Activated T-cell treated with anti-CD3 and anti-CD28 coated beads, Interleukin-2, amount 50 U/mL, for 24 hours (primary cell): ENCODE measurements around the gene TNFRSF4.
A peak's percentile ranks its signal among the peaks of the same experiment; 100 is the strongest.
"Not testable (repeated sequence)": the region's sequence is repeated elsewhere in the genome, so short reads cannot be mapped to it uniquely, and the experiment has no call there.

ENCODE experiments used
- DNase-seq: peaks from one replicate; pipeline ENCODE4 v3.0.0-alpha.2; 2020
- H3K27ac Mint-ChIP-seq: 2 replicates; pipeline ENCODE4 v1.8.0; 2020; ENCODE audit warnings: mild to moderate bottlenecking, mixed read lengths
- H3K27me3 Mint-ChIP-seq: 2 replicates; pipeline ENCODE4 v1.8.0; 2020; ENCODE audit warnings: mixed read lengths
- H3K36me3 Mint-ChIP-seq: 2 replicates; pipeline ENCODE4 v1.8.0; 2020; ENCODE audit warnings: low read depth, mixed read lengths
- H3K4me1 Mint-ChIP-seq: 2 replicates; pipeline ENCODE4 v1.8.0; 2020; ENCODE audit warnings: low read depth, mixed read lengths
- H3K4me3 Mint-ChIP-seq: 2 replicates; pipeline ENCODE4 v1.8.0; 2020; ENCODE audit warnings: mild to moderate bottlenecking, moderate library complexity, mixed read lengths
- H3K9me3 Mint-ChIP-seq: 2 replicates; pipeline ENCODE4 v1.8.0; 2020; ENCODE audit warnings: mixed read lengths

The TNFRSF4 gene

GRCh38 chr1:1250786-1251284 lies 36.9 kb upstream of the TNFRSF4 start:
- peaks cover 2% of the 10 kb centered on the region for H3K27me3 Mint-ChIP-seq
- no peaks in the 10 kb centered on the region for H3K9me3 Mint-ChIP-seq
- peaks cover 43% of the 10 kb centered on the region for H3K36me3 Mint-ChIP-seq
- H3K27ac Mint-ChIP-seq = peak overlapping the region; percentile 94
- H3K4me1 Mint-ChIP-seq = peaks cover 17% of the 10 kb centered on the region
- peak; percentile 82 for DNase-seq
- peak overlapping the region; percentile 32 for H3K4me3 Mint-ChIP-seq

- DNase-seq, H3K4me3 Mint-ChIP-seq, H3K27ac Mint-ChIP-seq, H3K27me3 Mint-ChIP-seq, H3K9me3 Mint-ChIP-seq: not testable (repeated sequence)
- Mint-ChIP-seq H3K4me1 (peaks cover 17% of the 10 kb centered on the region), H3K36me3 (peaks cover 23% of the 10 kb centered on the region)
Observed at GRCh38 chr1:1248009-1248913, 34.3 kb upstream of the TNFRSF4 start.

- peaks cover 3% of the 10 kb centered on the region for H3K27me3 Mint-ChIP-seq
Observed at GRCh38 chr1:1247341-1247913, 33.5 kb upstream of the TNFRSF4 start.

GRCh38 chr1:1246577-1247340 lies 32.8 kb upstream of the TNFRSF4 start, which contains the start of gene C1QTNF12:
Gene C1QTNF12, minus strand, starts transcription at chr1:1246722. Its CDS starts 32 bp downstream, at chr1:1246690.
- H3K4me3 Mint-ChIP-seq = no peak within 1 kb of the TSS
- no peaks in the 10 kb centered on the region for H3K9me3 Mint-ChIP-seq
- DNase-seq = no peak
- peaks cover 3% of the 10 kb centered on the region for H3K27me3 Mint-ChIP-seq
- no peak within 1 kb of the TSS for H3K27ac Mint-ChIP-seq
- H3K36me3 Mint-ChIP-seq = peaks cover 8% of the 10 kb centered on the region
- peaks cover 17% of the 10 kb centered on the region for H3K4me1 Mint-ChIP-seq

More at GRCh38 chr1:1247341-1247913, 33.5 kb upstream of the TNFRSF4 start:
- no peak overlapping the region for H3K27ac Mint-ChIP-seq
- H3K4me3 Mint-ChIP-seq = no peak overlapping the region
- no peaks in the 10 kb centered on the region for H3K9me3 Mint-ChIP-seq
- no peak for DNase-seq
- peaks cover 17% of the 10 kb centered on the region for H3K4me1 Mint-ChIP-seq
- H3K36me3 Mint-ChIP-seq = peaks cover 14% of the 10 kb centered on the region

- no peak overlapping the region for H3K4me3 Mint-ChIP-seq
- peaks cover 3% of the 10 kb centered on the region for H3K27me3 Mint-ChIP-seq
- peaks cover 4% of the 10 kb centered on the region for H3K36me3 Mint-ChIP-seq
- H3K4me1 Mint-ChIP-seq = peaks cover 14% of the 10 kb centered on the region
- no peaks in the 10 kb centered on the region for H3K9me3 Mint-ChIP-seq
- DNase-seq = no peak
- H3K27ac Mint-ChIP-seq = no peak overlapping the region
Observed at GRCh38 chr1:1245817-1246576, 32.0 kb upstream of the TNFRSF4 start.

GRCh38 chr1:1245178-1245816 lies 31.3 kb upstream of the TNFRSF4 start:
- Mint-ChIP-seq H3K4me3 (no peak overlapping the region), H3K4me1 (peaks cover 8% of the 10 kb centered on the region), H3K27me3 (peaks cover 3% of the 10 kb centered on the region), H3K9me3 (no peaks in the 10 kb centered on the region), H3K27ac (no peak overlapping the region), H3K36me3 (peaks cover 2% of the 10 kb centered on the region)
- DNase-seq = no peak

GRCh38 chr1:1244192-1244811 lies 30.3 kb upstream of the TNFRSF4 start:
- Mint-ChIP-seq H3K36me3 (no peaks in the 10 kb centered on the region), H3K4me1 (no peaks in the 10 kb centered on the region), H3K4me3 (no peak overlapping the region), H3K27me3 (peaks cover 3% of the 10 kb centered on the region), H3K27ac (no peak overlapping the region), H3K9me3 (no peaks in the 10 kb centered on the region)
- DNase-seq = no peak

- DNase-seq = no peak
- no peaks in the 10 kb centered on the region for H3K4me1 Mint-ChIP-seq
- H3K27me3 Mint-ChIP-seq = peaks cover 3% of the 10 kb centered on the region
- no peaks in the 10 kb centered on the region for H3K36me3 Mint-ChIP-seq
- H3K4me3 Mint-ChIP-seq = no peak overlapping the region
- H3K27ac Mint-ChIP-seq = no peak overlapping the region
- H3K9me3 Mint-ChIP-seq = no peaks in the 10 kb centered on the region
Observed at GRCh38 chr1:1243807-1244191, 29.8 kb upstream of the TNFRSF4 start.

- Mint-ChIP-seq H3K9me3 (no peaks in the 10 kb centered on the region), H3K4me1 (no peaks in the 10 kb centered on the region), H3K27me3 (peaks cover 3% of the 10 kb centered on the region)
Observed at GRCh38 chr1:1243266-1243660, 29.3 kb upstream of the TNFRSF4 start.

GRCh38 chr1:1242461-1243265 lies 28.7 kb upstream of the TNFRSF4 start:
- Mint-ChIP-seq H3K9me3 (no peaks in the 10 kb centered on the region), H3K4me1 (no peaks in the 10 kb centered on the region)

More at GRCh38 chr1:1243266-1243660, 29.3 kb upstream of the TNFRSF4 start:
- Mint-ChIP-seq H3K4me3 (no peak overlapping the region), H3K27ac (no peak overlapping the region), H3K36me3 (no peaks in the 10 kb centered on the region)
- no peak for DNase-seq

GRCh38 chr1:1241588-1242219 lies 27.8 kb upstream of the TNFRSF4 start:
- no peak overlapping the region for H3K27ac Mint-ChIP-seq
- H3K27me3 Mint-ChIP-seq = peaks cover 3% of the 10 kb centered on the region
- H3K4me3 Mint-ChIP-seq = no peak overlapping the region
- no peaks in the 10 kb centered on the region for H3K9me3 Mint-ChIP-seq
- no peak for DNase-seq
- H3K36me3 Mint-ChIP-seq = no peaks in the 10 kb centered on the region
- peaks cover 2% of the 10 kb centered on the region for H3K4me1 Mint-ChIP-seq

More at GRCh38 chr1:1242461-1243265, 28.7 kb upstream of the TNFRSF4 start:
- H3K27ac Mint-ChIP-seq = no peak overlapping the region
- H3K4me3 Mint-ChIP-seq = no peak overlapping the region
- H3K36me3 Mint-ChIP-seq = no peaks in the 10 kb centered on the region
- DNase-seq = no peak
- peaks cover 3% of the 10 kb centered on the region for H3K27me3 Mint-ChIP-seq

GRCh38 chr1:1240822-1241587 lies 27.1 kb upstream of the TNFRSF4 start:
- peaks cover 3% of the 10 kb centered on the region for H3K27me3 Mint-ChIP-seq
- no peaks in the 10 kb centered on the region for H3K36me3 Mint-ChIP-seq
- H3K27ac Mint-ChIP-seq = no peak overlapping the region
- no peaks in the 10 kb centered on the region for H3K9me3 Mint-ChIP-seq
- DNase-seq = no peak
- H3K4me1 Mint-ChIP-seq = peaks cover 2% of the 10 kb centered on the region
- no peak overlapping the region for H3K4me3 Mint-ChIP-seq
